ENCODE results near the gene SDK2.
"Not testable (repeated sequence)": the region's sequence is repeated elsewhere in the genome, so short reads cannot be mapped to it uniquely, and the experiment has no call there.

The SDK2 gene

DNA sequence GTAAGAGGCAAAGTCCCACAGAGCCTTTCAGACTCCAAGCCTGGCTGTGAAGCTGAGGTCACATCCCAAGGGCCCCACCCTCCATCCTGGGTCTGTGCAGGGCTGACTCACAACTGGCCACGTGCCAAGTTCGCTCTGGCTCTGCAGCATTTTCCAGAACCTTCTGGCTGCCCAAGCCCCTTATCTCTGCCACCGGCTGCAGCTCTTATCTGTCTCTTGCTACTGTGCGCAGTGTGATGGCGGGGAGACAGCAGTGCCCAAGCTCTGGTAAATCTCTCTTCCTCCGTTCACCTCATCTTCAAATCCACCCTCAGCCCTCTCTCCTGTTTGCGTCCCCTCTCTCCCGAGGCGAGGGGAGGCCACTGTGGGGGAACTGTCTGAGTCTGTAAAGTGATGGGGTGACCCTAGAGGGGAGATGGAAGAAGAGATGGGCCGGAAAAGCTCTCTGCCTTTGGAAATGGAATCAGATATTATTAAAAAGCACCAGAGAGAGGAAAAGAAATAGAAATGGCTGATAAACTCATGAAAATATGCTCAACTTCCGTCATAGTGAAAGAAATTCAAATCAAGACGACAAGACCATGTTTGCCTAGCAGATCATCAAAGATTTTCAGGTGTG lies 169.8 kb downstream of the SDK2 start:
- DNase-seq = peak; percentile 68

DNA sequence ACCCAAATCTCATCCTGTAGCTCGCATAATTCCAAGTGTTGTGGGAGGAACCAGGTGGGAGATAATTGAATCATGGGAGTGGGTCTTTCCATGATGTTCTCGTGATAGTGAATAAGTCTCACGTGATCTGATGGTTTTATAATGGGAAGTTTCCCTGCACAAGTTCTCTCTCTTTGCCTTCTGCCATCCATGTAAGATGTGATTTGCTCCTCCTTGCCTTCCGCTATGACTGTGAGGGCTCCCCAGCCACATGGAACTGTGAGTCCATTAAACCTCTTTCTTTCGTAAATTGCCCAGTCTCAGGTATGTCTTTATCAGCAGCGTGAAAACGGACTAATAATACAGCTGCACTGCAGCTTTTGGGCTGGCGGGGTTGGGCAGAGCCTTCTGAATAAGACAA lies 171.5 kb downstream of the SDK2 start:
- DNase-seq = not testable (repeated sequence)

GRCh38 chr17:73471924-73472323 lies 172.3 kb downstream of the SDK2 start:
- DNase-seq = no peak

GRCh38 chr17:73470316-73470826 lies 173.9 kb downstream of the SDK2 start:
- DNase-seq = no peak

DNA sequence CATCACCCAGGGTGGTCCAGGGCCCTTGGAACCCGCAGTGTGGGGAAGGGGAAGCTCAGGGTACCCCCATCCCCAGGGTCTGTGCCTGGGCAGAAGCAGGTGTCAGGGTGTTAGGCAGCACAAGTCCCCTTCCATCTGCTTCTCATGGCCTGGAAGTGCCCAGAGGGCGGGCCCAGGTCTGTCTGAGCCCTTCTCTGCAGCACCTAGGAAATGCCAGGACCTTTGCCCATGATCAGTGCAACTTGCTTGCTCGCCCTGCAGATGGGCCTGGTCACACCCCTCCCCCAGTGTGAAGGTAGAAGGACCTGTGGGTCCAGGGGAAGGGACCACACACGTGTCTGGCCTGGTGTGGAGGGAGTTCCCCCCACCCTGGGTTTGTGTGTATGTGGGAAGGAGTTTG lies 174.9 kb downstream of the SDK2 start:
- DNase-seq = no peak

GRCh38 chr17:73468221-73468620 lies 176.0 kb downstream of the SDK2 start:
- no peak for DNase-seq

DNA sequence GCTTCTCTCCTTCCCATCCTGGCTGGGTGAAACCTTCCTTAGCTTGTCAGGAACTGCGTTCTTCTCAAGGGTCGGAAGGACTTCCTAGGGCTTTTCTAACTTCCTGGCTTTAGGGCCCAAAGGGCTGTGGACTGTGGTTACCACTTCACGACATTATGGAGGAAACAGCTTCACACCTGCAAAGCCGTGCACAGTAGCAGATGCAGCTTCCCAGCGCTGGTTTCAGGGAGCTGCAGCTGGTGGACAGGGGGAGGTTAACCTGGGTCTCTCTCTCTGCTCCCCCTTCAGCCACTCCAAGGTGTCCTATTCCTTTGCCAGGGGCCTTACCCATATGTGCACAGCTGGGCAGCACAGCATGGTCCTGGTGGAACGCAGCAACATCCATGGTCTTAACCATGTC lies 176.6 kb downstream of the SDK2 start:
- DNase-seq = no peak

DNA sequence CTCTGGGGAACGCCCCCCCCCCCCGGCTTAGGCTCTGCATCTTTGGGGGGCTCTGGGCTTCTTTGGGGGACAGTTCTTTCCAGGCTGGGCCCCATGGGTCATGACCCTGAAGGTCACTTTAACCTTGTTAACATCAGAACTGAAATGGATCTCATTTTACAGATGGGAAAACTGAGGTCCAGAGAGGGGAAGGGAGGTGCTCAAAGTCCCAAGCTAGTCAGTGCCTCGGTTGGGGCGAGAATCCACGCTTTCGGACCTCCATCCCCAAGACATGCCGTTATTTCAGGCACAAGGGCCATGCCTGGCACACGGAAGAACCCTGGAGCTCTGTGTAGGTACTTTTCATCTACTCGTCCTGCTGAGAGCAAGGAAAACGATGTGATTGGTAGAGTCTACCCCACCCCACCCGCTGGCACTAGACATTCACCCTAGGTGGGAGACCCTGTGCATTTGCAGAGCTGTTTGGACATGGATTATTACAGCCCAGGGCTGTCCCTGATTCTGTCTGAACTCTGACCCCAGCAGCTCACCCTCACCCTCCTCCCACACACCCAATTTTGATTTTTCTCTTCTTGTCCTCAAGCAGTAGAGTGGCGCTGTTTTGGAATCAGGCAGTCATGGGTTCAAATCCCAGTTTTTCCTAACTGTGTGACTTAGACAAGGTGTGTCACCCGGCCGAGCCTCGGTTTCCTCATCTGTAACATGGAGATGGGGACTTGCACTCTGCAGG lies 177.4 kb downstream of the SDK2 start:
- DNase-seq = no peak

DNA sequence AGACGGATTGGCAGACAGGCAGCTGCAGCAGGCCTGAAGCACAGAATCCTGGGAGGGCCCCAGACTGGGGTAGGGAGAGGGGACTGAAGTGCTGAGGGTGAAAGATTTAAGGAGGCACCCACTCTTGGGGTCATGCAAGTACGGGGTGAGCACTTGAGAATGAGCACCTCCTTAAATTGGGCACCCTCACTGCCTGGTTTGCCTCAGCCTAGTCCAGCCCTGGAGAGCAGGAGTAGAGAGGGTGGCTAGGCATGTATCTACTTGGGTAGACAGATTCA lies 178.4 kb downstream of the SDK2 start:
- peak; percentile 74 for DNase-seq

DNA sequence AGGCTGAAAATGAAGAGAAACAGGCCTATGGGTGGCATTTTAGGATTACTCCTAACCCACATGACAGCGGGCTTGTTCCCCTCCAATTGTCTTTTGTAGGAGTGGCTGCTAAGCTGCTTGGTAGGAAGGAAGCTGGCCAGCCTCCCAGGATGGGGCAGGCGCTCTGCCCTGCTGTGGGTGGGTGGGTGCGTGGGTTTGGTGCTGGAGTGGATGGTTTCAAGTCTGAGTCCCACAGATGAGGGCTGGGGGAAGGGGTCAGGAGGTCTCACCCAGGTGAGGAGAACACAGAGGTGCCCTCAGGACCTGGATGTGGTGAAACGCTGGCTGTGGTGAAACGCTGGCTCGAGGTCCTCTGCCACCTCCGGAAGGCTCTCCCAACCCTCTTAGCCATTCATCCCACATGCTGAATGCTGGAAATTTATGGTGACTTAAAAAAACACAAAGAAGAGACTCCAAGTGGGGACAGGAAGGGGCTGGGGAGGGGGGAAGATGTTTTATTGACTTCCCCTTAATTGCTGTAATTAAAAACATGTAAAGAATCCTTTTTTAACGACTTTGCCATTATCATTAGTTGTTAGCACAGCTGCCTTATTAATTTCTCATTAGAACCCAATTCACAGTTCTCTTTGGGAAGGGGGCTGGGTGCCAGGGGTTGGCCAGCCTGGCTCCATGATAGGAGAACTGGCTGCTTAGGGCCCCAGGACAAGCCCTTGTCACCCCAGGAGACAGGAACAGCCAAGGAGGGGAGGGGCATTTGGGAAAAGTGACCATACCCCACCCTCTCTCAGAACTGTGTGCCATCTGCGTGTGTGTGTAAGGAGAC lies 178.9 kb downstream of the SDK2 start:
- DNase-seq = no peak

- no peak for DNase-seq
These were observed 179.8 kb downstream of the SDK2 start for GRCh38 chr17:73464447-73464846.

GRCh38 chr17:73463821-73464220 lies 180.4 kb downstream of the SDK2 start:
- DNase-seq = no peak

- peak; percentile 65 for DNase-seq
These were observed 181.4 kb downstream of the SDK2 start for GRCh38 chr17:73462823-73463222.

GRCh38 chr17:73459980-73460379 lies 184.3 kb downstream of the SDK2 start:
- no peak for DNase-seq

- DNase-seq = no peak
These were observed 188.5 kb downstream of the SDK2 start for GRCh38 chr17:73455767-73456166.

DNA sequence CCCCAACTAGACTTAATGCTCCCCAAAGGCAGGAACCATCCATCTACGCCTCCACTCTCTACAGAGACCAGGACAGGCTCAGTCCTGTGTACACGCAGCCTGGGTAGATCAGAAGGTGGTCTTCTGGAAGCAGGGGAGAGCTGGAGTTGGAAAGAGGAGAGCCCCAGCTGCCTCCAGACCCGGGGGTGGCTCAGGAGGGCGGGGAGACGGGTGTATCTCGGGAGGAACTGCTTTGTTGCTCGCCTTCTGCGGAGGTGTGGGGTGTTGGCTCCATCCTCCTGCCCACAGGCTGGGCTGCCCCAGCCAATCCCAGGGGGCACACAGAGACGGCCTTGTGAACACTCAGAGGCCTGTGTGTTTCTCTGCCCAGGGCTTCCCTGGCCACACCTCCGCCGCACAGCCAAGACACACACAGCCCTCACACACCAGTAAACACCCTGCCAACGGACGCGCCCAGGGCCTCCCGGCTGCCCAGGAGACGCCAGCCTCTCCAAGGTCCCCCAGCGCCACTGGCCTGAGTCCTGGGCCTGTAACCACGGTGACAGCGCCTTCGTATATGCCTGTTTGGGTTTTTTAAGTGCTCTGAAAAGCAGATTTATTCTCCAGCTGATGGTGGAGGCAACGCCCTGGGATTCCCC lies 189.1 kb downstream of the SDK2 start:
- DNase-seq = no peak

DNA sequence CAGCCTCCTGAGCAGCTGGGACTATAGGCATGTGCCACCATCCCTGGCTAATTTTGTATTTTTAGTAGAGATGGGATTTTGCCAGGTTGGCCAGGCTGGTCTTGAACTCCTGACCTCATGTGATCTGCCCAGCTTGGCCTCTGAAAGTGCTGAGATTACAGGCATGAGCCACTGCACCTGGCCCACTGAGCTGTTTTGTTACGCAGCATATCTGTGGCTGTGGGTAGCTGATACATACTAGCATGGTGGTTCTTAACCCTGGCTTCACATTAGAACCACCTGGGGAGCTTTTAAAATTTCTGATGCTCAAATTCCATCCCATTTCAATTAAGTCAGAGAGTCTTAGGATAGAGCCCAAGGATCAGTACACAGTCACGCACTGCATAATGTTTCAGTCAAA lies 190.8 kb downstream of the SDK2 start:
- DNase-seq = not testable (repeated sequence)

- no peak for DNase-seq
These were observed 191.2 kb downstream of the SDK2 start for GRCh38 chr17:73453090-73453489.

GRCh38 chr17:73452009-73452408 lies 192.2 kb downstream of the SDK2 start:
- DNase-seq = no peak

DNA sequence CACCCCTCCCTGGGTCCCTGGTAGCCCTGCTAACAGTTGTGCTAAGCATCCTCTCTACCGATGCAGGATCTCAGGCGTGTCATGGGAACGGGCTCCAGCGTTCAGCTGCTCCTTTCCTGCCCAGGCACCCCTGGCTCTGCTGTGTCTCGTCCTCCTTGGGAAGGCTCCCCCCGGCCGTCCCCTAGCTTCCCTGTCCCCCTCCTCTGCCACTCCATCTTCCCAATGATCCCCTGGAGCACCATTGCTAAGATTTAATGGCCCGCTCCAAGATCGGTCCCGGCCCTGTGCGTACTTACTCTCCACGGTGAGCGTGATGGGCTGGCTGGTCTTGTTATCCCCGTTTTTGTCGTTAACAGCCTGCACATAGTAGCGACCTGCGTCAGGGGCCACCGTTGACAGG lies 196.9 kb downstream of the SDK2 start:
- no peak for DNase-seq

GRCh38 chr17:73446617-73447016 lies 197.6 kb downstream of the SDK2 start:
- no peak for DNase-seq

DNA sequence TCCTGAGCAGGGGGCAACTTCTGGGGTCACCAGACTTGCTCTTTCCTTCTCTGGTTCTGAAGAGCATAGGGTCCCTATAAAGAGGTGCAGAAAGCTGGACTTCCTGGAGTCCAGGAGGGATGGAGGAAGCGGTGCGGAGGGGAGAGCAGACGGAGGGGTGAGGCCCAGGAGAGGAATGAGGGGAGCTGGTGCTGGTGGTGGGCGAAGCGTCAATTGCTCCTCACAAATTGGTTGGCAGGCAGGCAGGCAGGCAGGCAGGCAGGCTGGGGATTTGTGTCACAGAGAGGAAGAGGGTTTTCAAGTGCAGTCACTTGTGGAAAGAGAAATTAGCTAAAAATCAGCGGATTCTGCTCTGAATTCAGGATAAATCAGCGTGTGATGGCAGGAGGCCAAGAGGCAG lies 198.8 kb downstream of the SDK2 start:
- DNase-seq = no peak

- no peak for DNase-seq
These were observed 200.2 kb downstream of the SDK2 start for GRCh38 chr17:73444021-73444420.

GRCh38 chr17:73439597-73439996 lies 204.6 kb downstream of the SDK2 start:
- no peak for DNase-seq

Measured in NCI-H510A treated with DMSO at 0.1 percent for 48 hours (cell line).